ENCODE results near the gene ERI3.

The ERI3 gene

DNA sequence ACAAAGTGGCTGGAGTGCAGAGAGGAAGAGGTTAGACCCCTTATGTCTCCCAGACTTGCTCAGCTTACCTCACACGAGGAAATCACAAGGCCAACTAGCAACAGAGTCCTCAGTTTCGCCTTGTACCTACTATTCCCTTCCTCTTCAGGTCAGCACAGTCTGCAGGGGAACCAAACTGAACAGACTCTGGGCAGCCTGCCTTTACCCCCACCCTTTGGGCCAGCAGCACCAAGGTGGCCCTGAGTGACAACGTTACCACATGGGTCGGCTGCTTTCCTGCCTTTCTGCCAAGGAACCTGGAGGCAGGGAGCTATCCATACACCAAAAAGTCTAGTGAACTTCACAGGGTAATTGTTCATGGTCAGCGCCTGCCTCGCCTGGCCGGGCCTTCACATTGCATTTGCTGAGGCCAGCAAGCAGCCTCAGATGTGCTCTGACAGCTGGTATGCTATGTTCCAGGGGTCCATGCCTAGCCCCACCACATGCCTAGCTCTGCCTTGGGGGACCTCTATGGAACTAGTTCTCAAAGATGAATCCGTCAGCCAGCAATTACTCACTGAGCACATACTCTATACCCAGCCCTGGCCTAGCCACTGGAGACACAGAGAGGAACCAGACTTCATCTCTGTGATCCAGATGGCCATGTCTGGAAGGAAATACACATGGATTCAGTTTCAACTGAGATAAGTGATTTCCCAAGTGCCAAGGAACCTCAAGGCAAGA is 72.2 kb downstream of the ERI3 start:
- no peak for DNase-seq (ENCODE audit: low spot score)

GRCh38 chr1:44281962-44282703 is 72.9 kb downstream of the ERI3 start:
- DNase-seq (ENCODE audit: low spot score), result no peak

GRCh38 chr1:44276901-44277300 is 78.2 kb downstream of the ERI3 start:
- DNase-seq (ENCODE audit: low spot score), result no peak

- DNase-seq (ENCODE audit: low spot score), result no peak
These were observed 79.1 kb downstream of the ERI3 start for GRCh38 chr1:44275991-44276405.

DNA sequence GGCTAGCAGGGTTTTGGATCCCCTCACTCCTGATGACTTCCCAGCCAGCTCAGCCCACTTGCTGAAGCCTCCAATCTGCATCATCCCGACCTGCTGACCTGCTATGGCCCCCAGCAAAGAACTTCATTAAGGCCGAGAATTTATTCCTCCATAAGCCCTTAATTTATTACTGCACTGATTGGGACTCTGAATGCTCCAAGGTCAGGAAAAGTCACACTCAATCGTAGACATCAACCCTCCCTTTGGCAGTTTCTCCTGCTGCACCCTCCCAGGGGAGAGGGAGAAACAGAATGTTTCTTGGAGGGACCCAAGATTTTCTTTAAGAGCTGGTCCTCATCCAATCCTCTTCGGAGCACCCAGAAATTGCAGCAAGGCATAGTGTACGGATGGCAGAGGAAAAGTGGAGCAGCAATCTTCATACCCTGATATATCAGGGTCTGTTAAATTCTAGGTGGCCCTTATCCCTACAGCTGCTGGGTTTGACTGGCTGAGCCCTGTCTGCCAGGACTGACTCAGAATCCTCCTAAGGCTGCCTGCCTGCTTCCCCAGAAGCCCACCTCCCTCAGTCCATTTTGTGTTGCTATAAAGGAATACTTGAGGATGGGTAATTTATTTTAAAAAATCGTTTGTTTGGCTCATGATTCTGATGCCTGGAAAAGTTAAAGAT is 79.6 kb downstream of the ERI3 start:
- no peak for DNase-seq (ENCODE audit: low spot score)

- DNase-seq (ENCODE audit: low spot score), result no peak
These were observed 81.3 kb downstream of the ERI3 start for GRCh38 chr1:44273560-44274350.

GRCh38 chr1:44272992-44273391 is 82.1 kb downstream of the ERI3 start:
- DNase-seq (ENCODE audit: low spot score), result no peak

DNA sequence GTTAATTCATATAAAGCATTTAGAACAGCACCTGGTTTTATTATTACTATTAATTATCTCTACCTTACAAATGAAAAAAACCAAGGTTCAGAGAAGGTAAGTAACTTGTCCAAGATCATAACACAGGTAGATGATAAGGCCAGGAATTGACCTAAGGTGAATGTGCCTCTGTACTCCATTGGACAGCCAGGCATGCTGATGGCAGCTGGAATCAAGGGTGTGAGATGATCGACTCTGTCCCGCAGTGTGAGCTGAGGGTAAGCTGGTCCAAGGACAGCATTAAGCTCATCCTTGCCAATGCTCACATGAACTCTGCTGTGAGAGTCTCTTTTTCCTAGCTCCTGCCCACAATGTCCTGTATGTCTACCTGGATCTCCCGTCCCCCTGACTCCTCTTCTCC is 83.4 kb downstream of the ERI3 start:
- no peak for DNase-seq (ENCODE audit: low spot score)

DNA sequence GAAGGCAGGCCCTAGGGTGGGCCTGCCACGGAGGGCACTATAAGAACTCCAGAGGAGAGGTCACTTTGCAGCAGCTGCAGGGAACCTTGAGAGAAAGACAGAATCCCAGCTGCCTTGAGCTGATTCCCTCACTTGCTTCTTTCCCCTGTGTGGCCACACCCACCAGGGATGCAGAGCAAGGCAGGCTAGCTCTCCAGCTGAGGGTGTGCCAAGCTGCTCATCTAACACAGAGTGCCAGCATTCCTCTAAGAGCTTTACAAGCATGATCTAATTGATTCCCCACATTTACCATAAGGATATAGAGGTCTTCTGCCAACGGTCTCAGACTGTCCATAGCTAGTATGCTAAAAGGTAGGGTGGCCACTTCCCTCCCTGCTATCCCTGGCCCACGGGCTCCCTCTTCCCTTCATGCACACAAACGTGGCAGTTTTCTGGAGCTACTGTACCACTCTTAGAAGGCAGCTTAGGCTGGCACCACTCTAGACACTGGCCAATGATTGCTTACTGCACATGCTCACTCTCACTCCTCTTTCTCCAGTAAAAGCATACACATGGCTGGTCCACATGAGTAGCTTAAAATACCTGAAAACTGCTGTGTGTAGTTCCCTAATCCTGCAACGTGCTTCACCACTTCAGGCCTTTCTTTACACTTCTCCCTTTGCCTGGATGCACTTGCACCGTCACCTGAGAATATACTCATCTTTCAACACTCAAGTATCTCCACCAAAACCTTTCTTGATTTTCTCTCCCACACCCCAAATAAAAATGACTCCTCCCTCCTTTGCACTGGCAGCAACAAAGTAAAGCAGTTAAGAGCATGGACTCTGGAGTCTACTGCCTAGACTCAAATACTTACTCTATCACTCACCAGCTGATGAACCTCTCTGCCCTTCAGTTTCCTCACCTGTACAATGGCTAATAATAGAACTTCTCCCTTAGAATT is 84.1 kb downstream of the ERI3 start:
- no peak for DNase-seq (ENCODE audit: low spot score)

GRCh38 chr1:44268054-44268453 is 87.0 kb downstream of the ERI3 start:
- no peak for DNase-seq (ENCODE audit: low spot score)

DNA sequence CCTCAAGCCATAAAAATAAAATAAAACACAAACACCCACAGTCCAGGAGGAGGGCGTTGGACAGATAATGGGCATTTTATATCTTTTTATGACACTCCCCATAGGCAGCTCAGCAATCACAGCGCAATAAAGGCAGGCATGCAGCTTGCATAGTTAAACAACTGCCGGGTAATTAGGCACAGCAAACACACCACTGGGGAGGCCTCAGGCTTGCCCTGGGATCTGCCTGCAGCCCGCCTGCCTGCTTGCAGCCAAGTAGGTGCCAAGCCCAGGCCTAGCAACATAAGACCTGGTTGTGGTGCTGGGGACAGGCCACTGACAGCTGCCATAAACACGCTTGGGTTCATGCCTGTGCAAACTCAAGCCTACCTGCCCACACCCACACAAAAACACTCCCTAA is 87.6 kb downstream of the ERI3 start:
- no peak for DNase-seq (ENCODE audit: low spot score)

- no peak for DNase-seq (ENCODE audit: low spot score)
These were observed 88.4 kb downstream of the ERI3 start for GRCh38 chr1:44266400-44267344.

- no peak for DNase-seq (ENCODE audit: low spot score)
These were observed 89.2 kb downstream of the ERI3 start for GRCh38 chr1:44265656-44266358.

- no peak for DNase-seq (ENCODE audit: low spot score)
These were observed 90.6 kb downstream of the ERI3 start for GRCh38 chr1:44264451-44264771.

DNA sequence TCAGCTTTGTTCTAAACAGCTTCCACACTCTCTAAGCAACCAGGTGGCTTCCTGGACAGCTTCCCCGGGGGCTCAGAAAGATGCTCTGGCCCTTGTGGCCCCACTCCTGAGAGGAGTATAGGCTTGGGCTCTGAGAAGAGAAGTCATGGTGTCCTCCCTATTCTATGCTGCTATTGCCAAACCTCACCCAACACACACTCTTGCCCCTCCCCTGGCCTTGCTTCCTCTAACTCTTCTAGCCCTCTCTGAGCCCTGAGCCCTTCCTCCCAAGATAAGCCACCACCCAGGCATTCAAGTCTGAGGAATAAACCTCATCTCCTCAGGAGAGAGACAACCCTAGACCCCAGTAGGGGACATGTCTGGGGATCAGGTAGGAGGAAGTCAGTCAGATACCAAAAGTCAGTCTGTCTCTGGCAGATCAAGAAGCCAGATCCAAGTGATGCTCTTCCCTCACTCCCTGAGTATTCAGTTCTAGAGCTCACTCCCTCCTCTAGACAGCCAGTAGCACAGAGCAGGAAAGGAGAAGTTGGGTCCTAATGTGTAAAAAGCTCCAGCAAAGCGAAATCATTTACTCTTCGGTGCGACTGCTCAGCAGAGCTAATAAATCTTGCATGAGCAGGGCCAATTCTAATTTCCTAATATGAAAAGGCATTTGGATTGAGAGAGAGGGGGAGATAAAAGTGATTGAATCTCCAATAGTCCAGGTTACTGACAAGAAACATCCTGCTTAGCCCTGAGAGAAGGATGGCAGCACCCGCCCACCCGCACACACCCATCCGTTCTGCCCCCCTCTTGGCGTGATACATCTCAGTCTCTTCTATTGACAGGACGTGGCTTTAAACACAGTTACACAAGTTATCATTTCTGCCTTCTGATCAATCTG is 91.2 kb downstream of the ERI3 start:
- DNase-seq (ENCODE audit: low spot score), result no peak

DNA sequence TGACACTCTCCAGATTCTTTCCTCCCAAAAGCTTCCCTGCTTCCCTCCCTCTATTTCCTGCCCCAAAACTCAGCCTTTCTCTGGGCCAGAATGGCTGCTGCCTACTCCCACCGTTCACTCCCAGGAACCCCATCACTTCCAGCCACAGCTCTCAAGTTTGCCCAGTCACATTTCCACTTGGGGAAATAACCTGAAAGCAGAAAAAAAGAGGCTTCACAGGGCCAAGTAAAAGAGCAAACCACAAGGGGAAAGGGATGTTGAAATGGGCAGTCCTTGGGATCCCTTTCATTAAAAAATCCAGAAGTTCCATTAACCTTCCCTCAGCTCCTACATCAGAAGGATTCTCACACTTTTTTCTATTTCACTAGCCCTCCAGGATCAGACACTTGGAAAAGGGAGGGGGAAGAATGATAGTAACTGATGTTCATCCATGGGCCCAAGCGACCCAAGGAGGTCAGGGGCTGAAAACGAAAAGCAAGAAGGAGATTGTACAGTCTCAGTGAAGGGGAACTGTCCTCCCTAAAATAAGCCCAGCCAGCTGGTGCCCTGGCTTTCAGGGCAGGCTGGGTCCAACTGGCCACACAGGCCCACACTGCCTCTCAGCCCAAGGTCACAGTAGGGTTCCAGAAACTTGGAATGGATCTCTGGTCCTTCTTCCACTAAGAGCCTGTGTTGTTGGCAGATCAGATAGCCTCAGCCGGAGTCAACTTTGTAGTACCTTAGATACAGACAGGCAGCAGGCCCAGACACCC is 92.1 kb downstream of the ERI3 start:
- DNase-seq (ENCODE audit: low spot score), result no peak

DNA sequence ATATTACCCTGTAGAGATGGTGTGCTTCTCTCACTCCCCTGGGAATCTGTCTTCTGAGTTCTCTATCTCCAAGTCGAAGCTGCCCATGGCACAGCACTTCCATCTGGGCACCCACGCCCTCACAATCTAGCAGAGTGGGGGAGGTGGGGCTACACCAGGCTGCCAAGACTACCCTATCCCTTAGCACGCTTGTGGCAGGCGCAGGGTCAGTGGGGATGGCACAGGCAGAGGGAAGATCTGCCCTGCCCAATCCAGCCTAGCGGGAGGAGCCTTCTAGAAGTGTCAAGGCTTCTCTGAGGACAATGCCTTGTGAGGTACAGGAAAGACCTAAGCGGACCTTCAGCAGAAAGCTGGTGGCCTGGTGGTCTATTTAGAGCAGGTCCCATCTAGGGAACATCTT is 92.6 kb downstream of the ERI3 start:
- no peak for DNase-seq (ENCODE audit: low spot score)

DNA sequence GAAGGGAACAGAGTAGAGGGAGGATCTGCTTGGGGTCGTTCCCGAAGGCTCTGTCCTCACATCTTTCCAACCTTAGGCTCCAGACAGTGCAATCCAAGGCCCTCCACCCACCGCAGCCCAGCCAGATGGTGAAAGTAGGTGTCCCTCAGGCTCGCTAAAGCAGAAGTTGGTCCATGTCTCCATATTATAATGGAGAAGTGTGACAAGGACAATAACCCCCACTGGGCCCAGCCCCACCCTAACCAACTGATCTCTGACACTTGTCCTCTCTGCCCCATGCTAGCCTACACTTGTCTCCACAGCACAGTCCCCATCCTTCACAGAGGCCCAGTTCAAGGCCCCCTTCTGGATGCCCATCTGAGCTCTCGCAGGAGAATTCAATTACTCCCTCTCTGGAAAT is 93.1 kb downstream of the ERI3 start:
- DNase-seq (ENCODE audit: low spot score), result no peak
